ENCODE results near the gene DOCK1.
"Not testable (repeated sequence)": the region's sequence is repeated elsewhere in the genome, so short reads cannot be mapped to it uniquely, and the experiment has no call there.

DOCK1 gene

GRCh38 chr10:126903656-126904360 is 1.4 kb upstream of the DOCK1 start:
- DNase-seq, result no peak

DNA sequence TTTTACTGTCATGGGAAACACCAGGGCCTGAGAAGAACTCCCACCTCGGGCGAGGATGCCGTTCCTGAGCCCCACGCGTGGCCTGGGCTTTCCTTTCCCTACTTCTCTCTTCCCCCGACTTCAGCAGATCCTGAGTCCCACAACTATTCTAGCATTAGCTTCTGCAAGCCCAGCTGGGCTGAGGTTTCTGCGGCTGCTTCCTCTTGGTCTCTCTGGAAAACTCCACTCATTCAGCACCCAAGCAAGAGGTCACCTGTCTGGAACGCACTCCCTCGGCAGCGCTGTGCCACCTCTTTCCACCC is 761 bp upstream of the DOCK1 start:
- DNase-seq, result no peak

GRCh38 chr10:126905776-126906703 is 812 bp downstream of the DOCK1 start:
- DNase-seq, result peak; percentile 69

GRCh38 chr10:126906704-126907422 is 1.6 kb downstream of the DOCK1 start:
- no peak for DNase-seq

GRCh38 chr10:126907423-126907970 is 2.3 kb downstream of the DOCK1 start:
- no peak for DNase-seq

- DNase-seq, result no peak
Measured at GRCh38 chr10:126908225-126908624, 3.0 kb downstream of the DOCK1 start.

- DNase-seq, result no peak
Measured at GRCh38 chr10:126908729-126909128, 3.5 kb downstream of the DOCK1 start.

- DNase-seq, result no peak
Measured at GRCh38 chr10:126909147-126909546, 3.9 kb downstream of the DOCK1 start.

DNA sequence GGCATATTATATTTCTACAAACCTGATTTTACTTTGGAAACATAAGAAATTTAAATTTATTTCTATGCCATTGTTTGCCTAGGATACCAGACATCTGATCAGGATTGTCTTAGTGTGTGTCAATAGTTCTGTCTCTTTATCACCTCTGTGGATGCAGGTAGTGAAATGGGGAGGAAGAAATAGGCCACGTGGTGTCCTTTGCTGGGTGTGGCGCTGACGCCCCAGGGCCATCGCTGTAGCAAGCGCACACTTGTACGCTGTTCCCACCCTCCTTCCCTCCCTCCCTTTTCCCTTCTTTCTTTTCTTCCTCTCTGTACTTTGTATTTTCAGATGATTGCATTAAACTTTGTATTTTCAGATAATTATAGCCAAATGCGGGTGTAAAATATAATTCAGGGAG is 5.0 kb downstream of the DOCK1 start:
- DNase-seq, result no peak

- no peak for DNase-seq
Measured at GRCh38 chr10:126910798-126911197, 5.6 kb downstream of the DOCK1 start.

DNA sequence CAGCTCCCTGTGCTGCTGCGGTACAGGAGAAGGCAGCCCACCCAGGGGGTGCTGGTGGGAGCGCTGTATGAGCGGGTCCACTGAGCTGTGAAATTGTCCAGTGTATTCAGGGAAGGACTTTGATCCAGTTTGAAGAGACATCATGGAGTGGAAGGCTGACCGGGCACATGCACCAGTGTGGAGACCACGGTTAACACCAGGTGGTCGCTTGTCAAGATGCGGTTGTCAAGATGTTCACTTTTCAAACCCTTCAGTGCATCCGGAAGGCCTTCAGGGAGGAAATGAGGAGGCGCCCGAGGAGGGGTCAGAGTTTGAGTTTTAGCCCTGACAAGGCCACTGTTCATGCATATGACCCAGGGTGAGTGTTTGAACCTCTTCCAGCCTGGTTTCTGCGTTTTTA is 6.1 kb downstream of the DOCK1 start:
- DNase-seq, result no peak

GRCh38 chr10:126913316-126913715 is 8.1 kb downstream of the DOCK1 start:
- DNase-seq, result peak; percentile 24

GRCh38 chr10:126914561-126914960 is 9.3 kb downstream of the DOCK1 start:
- DNase-seq, result no peak

- DNase-seq, result not testable (repeated sequence)
Measured at GRCh38 chr10:126916952-126917351, 11.7 kb downstream of the DOCK1 start.

DNA sequence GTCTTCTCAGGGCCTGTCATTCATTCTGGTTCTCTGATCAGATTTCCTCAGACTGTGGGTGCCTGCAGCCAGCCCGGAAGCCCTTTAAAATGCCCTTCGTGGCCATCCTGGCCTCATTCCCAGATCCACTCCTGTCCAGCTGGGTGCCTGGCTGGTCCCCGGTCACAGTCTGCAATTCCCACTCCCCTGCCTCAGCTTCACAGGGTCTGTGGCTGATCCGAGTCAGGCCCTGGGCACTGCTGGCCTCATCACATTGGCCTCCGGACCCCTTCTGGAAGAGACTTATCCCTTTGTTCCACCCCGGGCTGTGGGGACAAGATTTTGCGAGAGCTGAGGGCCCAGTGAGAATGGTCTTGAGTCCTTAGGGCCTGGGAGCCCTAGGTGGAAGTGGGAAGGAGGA is 12.1 kb downstream of the DOCK1 start:
- no peak for DNase-seq

GRCh38 chr10:126917975-126918908 is 13.0 kb downstream of the DOCK1 start:
- DNase-seq, result no peak

DNA sequence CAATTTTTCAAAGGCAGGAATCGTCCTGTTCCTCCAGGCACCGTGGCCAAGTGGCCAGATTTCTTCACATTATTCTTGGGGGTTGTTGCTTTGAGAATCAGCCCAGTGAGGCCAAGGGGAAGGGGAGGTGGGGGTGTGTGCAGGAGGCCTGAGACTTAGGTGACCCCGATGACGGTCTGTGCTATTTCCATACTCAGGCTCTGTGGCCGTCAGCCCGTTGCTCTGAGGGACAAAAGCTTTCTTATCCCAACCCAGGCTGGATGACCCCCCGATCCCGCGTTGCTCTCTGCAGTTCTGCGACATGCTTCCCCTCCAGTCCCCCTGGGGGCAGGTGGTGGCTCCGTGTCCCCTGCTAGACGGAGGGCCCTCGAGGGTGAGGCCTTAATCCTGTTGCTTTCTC is 14.2 kb downstream of the DOCK1 start:
- DNase-seq, result no peak

GRCh38 chr10:126921162-126921561 is 15.9 kb downstream of the DOCK1 start:
- DNase-seq, result no peak

GRCh38 chr10:126921974-126922525 is 16.8 kb downstream of the DOCK1 start:
- DNase-seq, result no peak

DNA sequence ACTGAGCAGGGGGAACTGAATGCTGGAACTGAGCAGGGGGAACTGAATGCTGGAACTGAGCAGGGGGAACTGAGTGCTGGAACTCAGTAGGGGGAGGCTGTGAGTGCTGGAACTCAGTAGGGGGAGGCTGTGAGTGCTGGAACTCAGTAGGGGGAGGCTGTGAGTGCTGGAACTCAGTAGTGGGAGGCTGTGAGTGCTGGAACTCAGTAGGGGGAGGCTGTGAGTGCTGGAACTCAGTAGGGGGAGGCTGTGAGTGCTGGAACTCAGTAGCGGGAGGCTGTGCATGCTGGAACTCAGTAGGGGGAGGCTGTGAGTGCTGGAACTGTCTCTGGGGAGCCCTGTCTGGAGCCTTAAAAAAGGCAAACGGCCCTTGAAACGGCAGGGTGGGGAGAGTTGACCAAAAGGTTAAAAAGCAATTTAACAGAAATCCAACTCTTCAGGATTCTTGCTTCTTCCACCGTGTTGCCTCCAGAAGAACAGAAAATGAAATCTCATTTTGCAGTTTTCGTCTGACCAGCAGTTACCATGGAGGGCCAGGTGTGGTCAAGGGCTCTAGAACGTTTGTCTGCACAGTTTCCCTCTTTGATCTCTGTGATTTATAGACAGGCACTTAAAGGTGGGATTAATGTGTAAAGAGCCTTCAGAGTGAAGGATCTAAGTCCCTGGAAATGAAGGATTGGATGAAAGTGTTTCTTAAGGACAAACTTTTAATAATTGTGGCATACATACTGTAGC is 19.1 kb downstream of the DOCK1 start:
- DNase-seq, result no peak

DNA sequence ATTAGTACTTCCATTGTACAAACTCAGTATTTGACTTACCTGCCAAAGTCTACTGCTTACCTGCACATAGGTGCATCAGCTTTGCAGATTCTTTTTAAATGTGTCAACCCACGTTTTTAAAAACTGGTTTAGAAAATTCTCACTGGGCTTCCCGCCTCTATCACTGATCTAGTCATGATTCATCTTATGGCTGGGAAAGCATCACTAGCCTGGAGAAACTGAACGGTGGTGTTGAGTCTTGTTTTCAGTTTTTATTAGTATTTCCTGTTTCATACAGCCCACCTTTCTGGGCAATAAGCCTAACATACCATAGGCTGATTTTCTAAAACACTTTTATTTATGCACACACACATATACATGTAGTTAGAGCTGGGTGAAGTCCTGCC is 19.7 kb downstream of the DOCK1 start:
- DNase-seq, result no peak

Measured in right forelimb (tissue), 1 donor.